NB4 (cell line): ENCODE measurements around the gene ADGRG2.
A peak's percentile ranks its signal among the peaks of the same experiment; 100 is the strongest.
"Not testable (repeated sequence)": the region's sequence is repeated elsewhere in the genome, so short reads cannot be mapped to it uniquely, and the experiment has no call there.

Source experiments
- DNase-seq: peaks from one replicate; pipeline ENCODE4 v3.0.0; 2010; ENCODE audit warnings: low read depth
- H3K4me3 ChIP-seq: one replicate; pipeline ENCODE4 v1.5.1; 2011; ENCODE audit warnings: mild to moderate bottlenecking, low read depth, low read length, moderate library complexity
- MYC ChIP-seq: IDR thresholded peaks from 2 replicates; pipeline ENCODE4 v1.6.1; 2011; ENCODE audit warnings: low read depth, low read length
- POLR2A ChIP-seq: IDR thresholded peaks from 2 replicates; pipeline ENCODE4 v1.6.1; 2011; ENCODE audit warnings: mild to moderate bottlenecking; ENCODE audit not compliant: insufficient read length; ENCODE audit errors: extremely low read depth
- TF ChIP-seq, protein P1 (sequence below): IDR thresholded peaks from one replicate; pipeline ENCODE4 v1.5.1; 2012; ENCODE audit warnings: low read depth, low read length
- TF ChIP-seq, protein P2 (sequence below): IDR thresholded peaks from 2 replicates; pipeline ENCODE4 v1.6.1; 2011; ENCODE audit warnings: low read depth, low read length

The ADGRG2 gene

GRCh38 chrX:18984381-18985185 lies 137.7 kb downstream of the ADGRG2 start:
- DNase-seq = peak; percentile 86
- TF ChIP-seq POLR2A = peak; percentile 76
- TF ChIP-seq, protein P1, sequence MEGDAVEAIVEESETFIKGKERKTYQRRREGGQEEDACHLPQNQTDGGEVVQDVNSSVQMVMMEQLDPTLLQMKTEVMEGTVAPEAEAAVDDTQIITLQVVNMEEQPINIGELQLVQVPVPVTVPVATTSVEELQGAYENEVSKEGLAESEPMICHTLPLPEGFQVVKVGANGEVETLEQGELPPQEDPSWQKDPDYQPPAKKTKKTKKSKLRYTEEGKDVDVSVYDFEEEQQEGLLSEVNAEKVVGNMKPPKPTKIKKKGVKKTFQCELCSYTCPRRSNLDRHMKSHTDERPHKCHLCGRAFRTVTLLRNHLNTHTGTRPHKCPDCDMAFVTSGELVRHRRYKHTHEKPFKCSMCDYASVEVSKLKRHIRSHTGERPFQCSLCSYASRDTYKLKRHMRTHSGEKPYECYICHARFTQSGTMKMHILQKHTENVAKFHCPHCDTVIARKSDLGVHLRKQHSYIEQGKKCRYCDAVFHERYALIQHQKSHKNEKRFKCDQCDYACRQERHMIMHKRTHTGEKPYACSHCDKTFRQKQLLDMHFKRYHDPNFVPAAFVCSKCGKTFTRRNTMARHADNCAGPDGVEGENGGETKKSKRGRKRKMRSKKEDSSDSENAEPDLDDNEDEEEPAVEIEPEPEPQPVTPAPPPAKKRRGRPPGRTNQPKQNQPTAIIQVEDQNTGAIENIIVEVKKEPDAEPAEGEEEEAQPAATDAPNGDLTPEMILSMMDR = peak; percentile 10
- TF ChIP-seq, protein P2, sequence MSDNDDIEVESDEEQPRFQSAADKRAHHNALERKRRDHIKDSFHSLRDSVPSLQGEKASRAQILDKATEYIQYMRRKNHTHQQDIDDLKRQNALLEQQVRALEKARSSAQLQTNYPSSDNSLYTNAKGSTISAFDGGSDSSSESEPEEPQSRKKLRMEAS = no peak
- H3K4me3 ChIP-seq = peak overlapping the region; percentile 91

DNA sequence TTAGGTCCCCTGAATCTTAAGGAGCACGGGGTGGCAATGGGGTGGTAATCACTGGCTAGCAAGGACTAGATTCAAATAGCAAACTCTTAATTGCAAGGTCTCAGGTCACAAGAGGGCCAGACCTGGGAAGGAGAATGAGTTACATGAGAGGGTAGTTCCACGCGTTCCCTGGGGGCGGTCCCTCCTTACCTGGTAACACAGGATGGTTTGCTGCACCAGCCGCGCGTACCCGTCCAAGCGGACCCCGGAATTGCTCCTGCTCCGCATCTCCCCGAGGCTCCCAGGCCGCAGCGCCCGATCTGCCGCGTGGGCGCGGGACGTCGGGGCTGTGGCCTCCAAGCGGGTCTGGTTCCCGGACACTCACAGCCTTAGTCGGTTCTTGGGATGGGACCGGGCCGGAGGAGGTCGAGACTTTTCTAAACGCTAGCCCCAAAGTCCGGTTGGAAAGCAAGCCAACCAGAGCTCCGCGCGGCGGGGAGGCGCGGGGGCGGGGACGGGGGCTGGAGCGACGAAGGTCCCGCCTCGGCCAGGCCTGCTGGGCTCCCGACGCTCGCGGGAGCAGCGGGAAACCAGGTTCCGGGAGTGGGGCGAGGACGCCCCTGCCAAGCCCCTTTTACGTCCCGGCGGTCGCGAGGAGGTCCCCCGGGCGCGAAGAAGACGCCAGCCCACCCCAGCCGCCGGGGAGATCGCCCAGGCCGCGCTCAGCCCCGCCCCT lies 138.4 kb downstream of the ADGRG2 start, which contains the start of gene PHKA2:
Gene PHKA2, minus strand, starts transcription at position 449 of the 715 bp plus-strand sequence. Its CDS starts 182 bp downstream, at position 267.
- peak within 1 kb of the TSS; percentile 91 for H3K4me3 ChIP-seq
- DNase-seq = no peak
- TF ChIP-seq, protein P1 = no peak
- TF ChIP-seq, protein P2 = no peak
- no peak for TF ChIP-seq MYC
- TF ChIP-seq POLR2A = no peak

- H3K4me3 ChIP-seq = peak overlapping the region; percentile 21
- no peak for DNase-seq
- TF ChIP-seq MYC (no peak), POLR2A (no peak)
- TF ChIP-seq, protein P1 = no peak
- TF ChIP-seq, protein P2 = no peak
Measured at GRCh38 chrX:18981124-18981807, 141.0 kb downstream of the ADGRG2 start.

DNA sequence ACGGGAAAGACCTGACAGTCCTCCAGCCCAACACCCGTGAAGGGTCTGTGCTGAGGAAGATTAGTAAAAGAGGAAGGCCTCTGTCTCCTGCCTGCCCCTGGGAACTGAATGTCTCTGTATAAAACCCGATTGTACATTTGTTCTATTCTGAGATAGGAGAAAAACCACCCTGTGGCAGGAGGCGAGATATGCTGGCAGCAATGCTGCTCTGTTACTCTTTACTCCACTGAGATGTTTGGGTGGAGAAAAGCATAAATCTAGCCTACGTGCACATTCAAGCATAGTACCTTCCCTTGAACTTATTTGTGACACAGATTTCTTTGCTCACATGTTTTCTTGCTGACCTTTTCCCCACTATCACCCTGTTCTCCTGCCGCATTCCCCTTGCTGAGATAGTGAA lies 142.0 kb downstream of the ADGRG2 start:
- H3K4me3 ChIP-seq = not testable (repeated sequence)
- DNase-seq = peak; percentile 2

- no peak for DNase-seq
- TF ChIP-seq, protein P2 = no peak
- TF ChIP-seq POLR2A (no peak), MYC (no peak)
- TF ChIP-seq, protein P1 = no peak
- no peak overlapping the region for H3K4me3 ChIP-seq
Measured at GRCh38 chrX:18974993-18975392, 147.3 kb downstream of the ADGRG2 start.
